Left kidney (tissue), 2 donors: ENCODE results near the gene ELP2. TPM values are rescaled to one million over a fixed set of nuclear protein-coding genes. Genes with fewer than 3 reads are reported as not detected.
"Not testable (repeated sequence)": the region's sequence is repeated elsewhere in the genome, so short reads cannot be mapped to it uniquely, and the experiment has no call there.

Source experiments
- DNase-seq: peaks from one replicate; pipeline ENCODE4 v3.0.0-alpha.2; 2013
- polyA plus RNA-seq: library from polyadenylated mRNA; unstranded; fragments of 120-200 nt; gene quantifications from one replicate; pipeline ENCODE4 v1.2.1, GENCODE V29; 2013; ENCODE audit not compliant: insufficient read length

ELP2 gene
- polyA plus RNA-seq, 1 donor = 150 TPM

DNA sequence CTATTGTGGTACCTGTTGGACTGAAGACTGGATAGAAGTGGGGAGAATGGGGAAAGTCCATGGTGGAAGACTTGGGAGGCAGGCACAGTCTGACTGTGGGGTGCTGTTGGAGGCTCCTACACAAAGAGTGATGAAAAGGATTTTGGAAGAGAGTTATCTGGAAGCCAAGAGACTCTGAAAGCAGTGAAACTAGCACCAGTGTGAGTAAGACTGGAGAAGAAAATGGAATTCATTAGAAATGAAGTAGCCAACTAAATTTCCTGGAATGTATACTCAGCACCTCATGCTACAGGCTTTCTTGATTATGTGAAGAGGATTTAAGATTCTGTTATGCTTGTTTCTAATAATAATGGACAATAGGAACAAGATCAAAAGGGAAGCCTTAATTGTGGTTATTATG lies 27.7 kb downstream of the ELP2 start:
- DNase-seq = no peak

DNA sequence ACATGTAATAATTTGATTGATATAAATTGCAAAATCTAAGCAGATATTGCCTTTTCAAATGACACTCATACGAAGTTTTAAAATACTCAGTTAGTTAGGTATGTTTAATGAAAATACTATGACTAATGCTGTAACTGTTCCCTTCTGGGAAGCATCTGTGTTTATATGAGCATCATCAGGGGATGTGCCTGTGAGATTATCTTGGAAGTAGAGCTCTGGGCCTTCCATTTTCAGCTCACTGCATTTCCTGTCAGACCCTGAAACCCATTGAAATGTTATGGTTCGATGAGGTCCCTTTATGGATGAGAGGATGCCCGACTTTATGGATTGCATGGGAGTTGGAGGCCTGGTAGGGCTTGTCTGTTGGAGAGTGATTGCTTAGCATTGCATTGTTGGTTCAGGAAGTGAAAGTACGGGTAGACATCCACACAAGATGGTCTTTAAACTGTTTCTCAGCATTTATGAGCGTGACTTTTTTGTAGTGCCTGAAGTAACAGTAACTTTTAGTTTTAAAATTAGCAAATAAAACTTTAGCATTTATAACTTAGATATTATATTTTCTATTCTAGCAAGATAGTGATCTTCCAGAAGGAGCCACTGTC lies 28.7 kb downstream of the ELP2 start:
- DNase-seq = no peak

DNA sequence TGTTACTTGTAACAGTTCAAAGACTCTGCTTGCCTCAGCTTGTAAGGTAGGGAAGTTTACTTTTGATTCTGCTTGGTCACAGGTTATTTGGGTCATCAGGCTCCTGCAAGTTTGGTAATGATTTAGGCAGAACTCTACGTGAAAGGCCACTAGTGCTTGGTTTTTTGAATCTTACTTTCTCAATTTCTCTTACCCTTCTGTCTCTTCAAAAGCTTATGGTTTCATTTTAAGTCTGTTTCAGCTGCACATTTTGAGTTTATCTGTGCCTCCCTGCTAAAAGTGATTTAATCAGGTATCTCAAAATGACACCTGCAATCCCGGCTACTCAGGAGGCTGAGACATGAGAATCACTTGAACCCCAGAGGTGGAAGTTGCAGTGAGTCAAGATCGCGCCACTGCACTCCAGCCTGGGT lies 31.3 kb downstream of the ELP2 start:
- DNase-seq = no peak

DNA sequence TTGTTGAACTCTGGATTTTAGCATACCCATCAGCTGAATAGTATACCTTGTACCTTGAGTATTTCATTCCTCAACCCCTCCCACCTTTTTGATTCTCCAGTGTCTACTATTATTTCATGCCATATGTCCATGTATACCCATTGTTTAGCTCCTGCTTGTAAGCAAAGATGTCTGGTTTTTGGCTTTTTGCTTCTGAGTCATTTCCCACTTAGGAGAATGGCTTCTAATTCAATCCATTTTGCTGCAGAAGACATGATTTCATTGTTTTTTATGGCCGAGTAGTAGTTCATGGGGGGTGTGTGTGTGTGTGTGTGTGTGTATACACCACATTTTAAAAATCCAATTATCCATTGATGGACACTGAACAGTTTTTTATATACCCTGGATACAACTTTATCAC lies 33.3 kb downstream of the ELP2 start:
- DNase-seq = no peak

DNA sequence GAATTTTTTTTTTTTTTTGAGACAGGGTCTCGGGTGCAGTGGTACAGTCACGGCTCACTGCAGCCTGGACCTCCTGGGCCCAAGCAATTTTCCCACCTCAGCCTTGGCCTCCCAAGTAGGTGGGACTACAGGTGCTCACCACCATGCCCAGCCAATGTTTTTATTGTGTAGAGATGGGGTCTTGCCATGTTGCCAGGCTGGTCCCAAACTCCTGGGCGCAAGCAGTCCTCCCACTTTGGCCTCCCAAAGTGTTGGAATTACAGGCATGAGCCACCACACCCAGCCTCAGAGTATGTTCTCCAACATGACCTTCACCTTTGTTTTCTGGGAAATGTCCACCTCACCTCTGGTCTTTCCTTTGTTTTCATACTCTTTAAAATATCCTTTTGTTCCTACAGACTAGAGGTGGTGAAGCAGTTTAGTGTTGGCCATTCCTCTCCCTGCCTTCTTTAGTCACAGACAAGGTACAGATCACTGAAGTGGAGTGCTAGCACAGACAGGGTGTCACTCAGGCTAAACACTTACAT lies 38.1 kb downstream of the ELP2 start:
- DNase-seq = no peak

GRCh38 chr18:36168296-36168695 lies 38.6 kb downstream of the ELP2 start:
- not testable (repeated sequence) for DNase-seq

- no peak for DNase-seq
Observed at GRCh38 chr18:36169938-36170337, 40.2 kb downstream of the ELP2 start.

DNA sequence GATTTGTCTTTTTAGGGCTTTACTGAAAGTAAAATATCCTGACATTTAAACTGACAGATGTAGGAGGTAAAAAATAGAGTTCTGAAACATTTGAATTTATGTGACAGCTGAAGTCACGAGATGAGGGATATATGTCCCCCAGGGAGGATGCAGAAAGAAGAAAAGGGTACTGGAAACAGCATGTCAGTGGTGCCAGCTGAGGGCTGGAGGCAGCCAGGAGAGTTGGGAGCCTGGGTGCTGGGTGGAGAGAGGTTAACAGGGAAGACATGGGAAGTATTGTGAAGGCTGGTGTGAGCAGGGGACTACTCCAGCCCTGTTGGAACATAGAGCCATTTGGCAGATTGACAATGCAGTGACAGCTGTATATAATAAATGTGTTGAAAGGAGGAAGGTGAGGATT lies 45.8 kb downstream of the ELP2 start:
- no peak for DNase-seq

DNA sequence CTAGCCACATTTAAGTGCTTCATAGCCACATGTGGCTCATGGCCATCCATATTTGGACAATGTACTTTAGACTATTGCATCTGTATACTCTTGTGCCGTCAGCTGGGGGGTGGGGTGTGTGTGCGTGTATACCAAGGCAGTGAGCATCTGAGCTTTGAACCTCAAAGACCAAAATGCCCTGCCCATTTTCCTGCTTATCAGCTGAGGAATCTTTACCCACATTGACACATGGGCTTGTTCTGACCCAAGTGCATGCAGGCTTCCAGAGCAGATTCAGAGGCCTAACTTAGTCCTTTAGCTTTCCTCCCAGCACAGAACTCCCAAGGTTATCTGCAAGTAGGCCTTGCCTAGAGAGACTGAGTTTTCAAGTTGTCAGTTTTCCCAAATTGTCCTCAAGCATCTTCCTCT lies 46.5 kb downstream of the ELP2 start:
- DNase-seq = no peak

DNA sequence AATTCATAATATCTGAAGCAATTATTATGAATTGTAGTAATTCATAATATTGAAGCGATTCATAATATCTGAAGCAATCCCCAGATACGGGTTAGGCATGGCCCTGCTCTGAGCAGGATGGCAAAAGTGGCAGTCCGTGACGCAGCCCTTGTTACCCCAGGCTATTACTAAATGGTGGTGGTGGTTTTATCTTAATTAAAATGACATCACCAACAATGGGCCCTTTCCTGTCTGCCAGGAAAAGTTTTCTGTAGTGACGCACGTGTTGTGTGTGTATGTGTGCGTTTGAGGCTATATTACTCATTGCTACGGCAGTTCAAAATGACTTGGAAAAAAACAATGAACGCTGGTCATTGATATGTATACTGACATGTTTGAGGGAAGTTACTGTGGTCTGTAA lies 47.0 kb downstream of the ELP2 start:
- no peak for DNase-seq

GRCh38 chr18:36177913-36178312 lies 48.2 kb downstream of the ELP2 start:
- DNase-seq = no peak

DNA sequence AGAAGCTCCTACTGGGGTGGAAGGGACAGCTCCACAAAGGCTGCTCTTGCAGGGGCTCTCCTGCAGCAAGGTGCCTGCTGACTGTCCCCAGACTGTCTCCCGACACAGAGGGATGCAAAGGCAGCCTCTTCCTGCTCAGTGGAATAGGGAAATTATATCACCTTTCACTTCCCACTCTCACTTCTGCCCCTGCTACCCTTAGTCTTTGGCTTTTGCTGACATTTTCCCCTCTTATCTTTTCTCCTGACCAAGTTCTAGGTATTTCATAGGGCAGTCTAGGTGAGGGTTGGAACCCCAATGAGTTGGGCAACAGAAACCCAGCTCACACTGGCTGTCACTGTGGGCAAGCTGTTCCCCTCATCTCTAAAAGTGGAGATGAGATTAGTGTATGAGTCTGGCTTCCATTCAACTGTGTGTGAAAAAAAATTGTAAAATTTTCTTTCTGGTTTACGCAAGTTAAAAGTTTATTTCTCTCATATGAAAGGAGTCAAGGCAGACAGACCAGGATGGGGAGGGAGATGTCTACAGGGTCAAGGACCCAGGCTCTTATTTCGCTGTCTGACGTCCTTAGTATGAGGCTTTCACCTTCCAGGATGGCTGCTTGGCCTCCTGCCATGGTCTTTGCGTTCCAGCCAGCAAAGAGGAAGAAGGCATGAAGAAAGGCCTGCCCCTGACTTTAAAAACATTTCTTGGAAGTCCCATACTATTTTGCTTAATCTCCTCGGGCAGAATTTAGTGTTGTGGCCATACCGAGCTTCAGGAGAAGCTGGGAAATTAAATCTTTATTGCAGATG lies 50.1 kb downstream of the ELP2 start:
- DNase-seq = peak; percentile 7

DNA sequence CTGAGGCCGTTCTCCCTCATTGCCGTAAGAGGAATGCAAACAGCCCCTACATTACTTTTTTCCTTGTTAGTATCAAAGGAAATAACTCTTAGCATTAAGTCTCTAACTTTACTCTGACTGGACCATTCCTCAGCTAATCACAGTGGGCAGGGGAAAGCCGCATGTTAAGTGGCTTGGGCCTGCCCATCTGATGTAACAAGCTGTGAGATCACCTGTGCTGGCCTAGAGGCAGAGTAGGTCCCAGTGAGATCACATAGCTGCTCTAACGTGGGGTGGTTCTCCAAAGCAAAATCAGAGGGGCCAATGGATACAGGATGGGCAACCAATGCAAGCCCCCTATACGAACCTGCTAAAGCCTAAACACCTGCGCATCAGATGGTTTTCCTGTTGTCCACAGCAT lies 51.7 kb downstream of the ELP2 start:
- no peak for DNase-seq

DNA sequence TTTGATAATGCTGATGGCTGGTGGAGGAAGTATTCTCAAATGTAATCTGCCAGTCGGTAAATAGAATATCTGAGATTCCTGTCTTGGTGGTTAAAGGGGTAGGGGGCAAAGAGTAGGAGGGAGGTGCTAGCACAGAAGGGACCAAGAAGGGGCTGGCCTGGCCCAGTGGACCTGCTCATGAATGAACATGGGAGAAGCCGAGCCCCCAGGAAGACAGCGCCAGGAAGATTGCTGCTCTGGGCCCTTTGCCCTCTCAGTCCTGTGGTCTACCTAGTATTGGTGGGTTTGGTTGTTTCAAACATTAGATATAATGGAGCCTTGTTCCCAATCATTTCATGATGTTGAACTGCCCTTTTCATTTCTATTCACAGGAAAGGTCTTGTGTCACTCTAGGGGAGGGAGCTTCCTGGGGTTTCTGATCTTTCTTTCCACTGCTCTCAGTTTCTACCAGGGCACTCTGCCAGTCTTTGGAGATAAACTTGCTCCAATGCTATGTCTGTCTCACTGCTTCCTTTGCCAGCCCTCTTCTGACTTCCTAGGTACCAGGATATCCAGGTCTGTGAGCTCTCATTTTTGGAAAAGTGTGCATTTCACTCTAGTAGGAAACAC lies 52.3 kb downstream of the ELP2 start:
- no peak for DNase-seq

GRCh38 chr18:36183033-36183432 lies 53.3 kb downstream of the ELP2 start:
- no peak for DNase-seq

DNA sequence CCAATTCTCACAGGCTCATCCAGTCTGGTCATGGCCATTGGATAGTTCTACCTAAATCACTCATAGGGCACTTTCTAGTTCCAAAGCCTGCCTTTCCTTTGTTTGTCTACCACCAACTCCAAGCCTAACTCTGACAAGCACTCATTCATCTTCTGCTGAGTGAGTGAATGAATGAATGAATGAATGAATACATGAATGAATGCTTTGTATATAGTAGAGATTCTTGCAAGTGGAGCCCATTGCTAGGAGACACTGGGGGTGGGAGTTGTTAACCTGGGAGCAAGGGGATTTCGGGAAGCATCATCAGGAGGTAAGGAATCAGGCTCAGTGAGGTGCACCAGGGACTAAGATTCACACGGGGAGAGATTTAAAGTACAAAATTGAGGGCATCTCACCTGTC lies 54.3 kb downstream of the ELP2 start:
- no peak for DNase-seq

DNA sequence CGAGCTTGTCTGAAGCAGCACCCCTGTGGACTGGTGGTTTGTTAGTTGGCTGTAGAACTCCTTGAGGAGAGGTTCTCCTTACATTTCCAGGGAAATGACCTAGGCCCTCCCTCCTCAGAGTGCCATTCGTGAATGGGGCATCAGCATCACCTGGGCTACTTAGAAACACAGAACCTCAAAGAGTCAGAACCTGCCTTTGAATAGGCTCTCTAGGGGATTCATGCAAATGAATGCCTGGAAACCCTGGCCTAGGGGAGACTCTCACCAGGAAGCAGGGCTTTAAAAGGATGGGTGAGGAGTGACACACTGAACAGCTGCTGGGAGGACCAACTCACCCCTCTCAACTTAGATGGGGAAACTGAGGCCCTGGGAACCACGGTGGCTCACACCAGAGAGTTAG lies 55.5 kb downstream of the ELP2 start:
- DNase-seq = no peak

GRCh38 chr18:36185901-36186460 lies 56.3 kb downstream of the ELP2 start:
- no peak for DNase-seq

DNA sequence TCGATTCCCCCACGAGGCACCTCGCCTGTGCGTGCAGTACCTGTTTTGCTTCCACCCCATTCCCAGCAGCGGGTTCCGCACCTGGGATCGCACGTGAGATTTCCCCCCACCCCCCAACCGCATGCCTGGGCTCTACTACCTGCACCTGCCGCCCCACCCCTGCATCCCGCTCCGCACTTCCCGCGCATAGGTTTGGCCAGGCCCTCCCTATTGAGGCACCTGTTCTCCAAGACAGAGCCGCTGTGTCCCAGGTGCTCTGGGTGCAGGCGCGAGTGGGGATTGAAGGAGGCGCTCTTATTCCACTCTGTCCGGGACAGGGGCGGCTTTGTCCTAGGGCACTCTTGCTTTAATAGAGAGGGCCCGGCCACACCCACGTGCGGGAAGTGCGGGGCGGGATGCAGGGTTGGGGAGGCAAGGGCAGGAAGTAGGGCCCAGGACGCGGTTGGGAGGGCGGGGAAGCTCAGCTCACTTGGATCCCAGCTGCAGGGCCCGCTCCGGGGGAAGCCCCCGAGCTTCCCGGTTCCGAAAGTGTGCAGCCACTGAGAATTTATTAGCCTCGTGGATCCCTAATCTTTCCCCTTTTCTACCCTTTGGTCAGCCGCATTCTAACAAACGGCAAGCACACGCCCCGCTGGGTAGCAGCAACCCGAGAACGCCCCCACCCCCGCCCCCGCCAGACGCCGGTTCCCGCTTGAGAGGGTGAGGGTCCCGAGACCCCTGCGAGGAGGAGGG lies 56.9 kb downstream of the ELP2 start:
- DNase-seq = peak; percentile 10

- peak; percentile 64 for DNase-seq
Observed at GRCh38 chr18:36187193-36187825, 57.6 kb downstream of the ELP2 start, which contains the start of gene MOCOS. Gene MOCOS (plus strand): TSS chr18:36187497. CDS start chr18:36187540, 43 bp downstream.
